GM19452 (cell line): ENCODE measurements around the gene OR10G3.
"Not testable (repeated sequence)": the region's sequence is repeated elsewhere in the genome, so short reads cannot be mapped to it uniquely, and the experiment has no call there.

Experiments
- ATAC-seq: cut with Tn5 transposase; IDR thresholded peaks from one replicate; pipeline ENCODE4 v1.9.1; 2021; ENCODE audit not compliant: unreplicated experiment

OR10G3 gene

GRCh38 chr14:21579976-21580375 is at the start of gene OR10G3:
Gene OR10G3 (minus strand): TSS chr14:21580076. CDS start chr14:21570744, 9,332 bp downstream.
- no peak for ATAC-seq

- ATAC-seq: no peak
These were observed 46.8 kb upstream of the OR10G3 start for GRCh38 chr14:21626491-21627230.

GRCh38 chr14:21617614-21618013 is 37.7 kb upstream of the OR10G3 start:
- no peak for ATAC-seq

GRCh38 chr14:21614240-21614639 is 34.4 kb upstream of the OR10G3 start:
- no peak for ATAC-seq

GRCh38 chr14:21612324-21612723 is 32.4 kb upstream of the OR10G3 start:
- ATAC-seq: no peak

- ATAC-seq: not testable (repeated sequence)
These were observed 22.3 kb upstream of the OR10G3 start for GRCh38 chr14:21602181-21602580.

- no peak for ATAC-seq
These were observed 9.4 kb upstream of the OR10G3 start for GRCh38 chr14:21589317-21589716.

GRCh38 chr14:21575661-21576060 is 4.2 kb downstream of the OR10G3 start:
- ATAC-seq: no peak

- no peak for ATAC-seq
These were observed 7.3 kb downstream of the OR10G3 start for GRCh38 chr14:21572604-21573003.

- no peak for ATAC-seq
These were observed 21.1 kb downstream of the OR10G3 start for GRCh38 chr14:21558703-21559170.

- ATAC-seq: no peak
These were observed 22.6 kb downstream of the OR10G3 start for GRCh38 chr14:21557084-21557901.

- no peak for ATAC-seq
These were observed 23.3 kb downstream of the OR10G3 start for GRCh38 chr14:21556378-21557083.

GRCh38 chr14:21553266-21553665 is 26.6 kb downstream of the OR10G3 start:
- ATAC-seq: no peak

- ATAC-seq: not testable (repeated sequence)
These were observed 35.3 kb downstream of the OR10G3 start for GRCh38 chr14:21544588-21544987.

- no peak for ATAC-seq
These were observed 35.9 kb downstream of the OR10G3 start for GRCh38 chr14:21543963-21544362.

- ATAC-seq: no peak
These were observed 36.3 kb downstream of the OR10G3 start for GRCh38 chr14:21543521-21543960.

GRCh38 chr14:21541413-21542074 is 38.3 kb downstream of the OR10G3 start:
- ATAC-seq: no peak

- no peak for ATAC-seq
These were observed 40.5 kb downstream of the OR10G3 start for GRCh38 chr14:21539189-21539940.

- no peak for ATAC-seq
These were observed 42.8 kb downstream of the OR10G3 start for GRCh38 chr14:21537090-21537424.

- no peak for ATAC-seq
These were observed 43.3 kb downstream of the OR10G3 start for GRCh38 chr14:21536418-21537089.
